IgD-negative memory B cell (primary cell): ENCODE results near the gene IRF3. TPM values are rescaled to one million over a fixed set of nuclear protein-coding genes. Genes with fewer than 3 reads are reported as not detected.

Source experiments
- H3K27ac Mint-ChIP-seq, 3 donors: one replicate each; pipeline ENCODE4 v1.8.0; 2020 to 2022; ENCODE audit warnings: mild to moderate bottlenecking in 3 of 3, mixed read lengths in 3 of 3, moderate library complexity in 1 of 3
- H3K27me3 Mint-ChIP-seq: one replicate; pipeline ENCODE4 v1.8.0; 2021; ENCODE audit warnings: mixed read lengths
- H3K36me3 Mint-ChIP-seq: one replicate; pipeline ENCODE4 v1.8.0; 2020; ENCODE audit warnings: mild to moderate bottlenecking, mixed read lengths
- H3K4me1 Mint-ChIP-seq, 3 donors: one replicate each; pipeline ENCODE4 v1.8.0; 2020 to 2022; ENCODE audit warnings: mixed read lengths in 3 of 3, mild to moderate bottlenecking in 1 of 3
- H3K4me3 Mint-ChIP-seq, 4 donors: one replicate each; pipeline ENCODE4 v1.8.0; 2020 to 2022; ENCODE audit warnings: mild to moderate bottlenecking in 4 of 4, mixed read lengths in 4 of 4, moderate library complexity in 3 of 4
- H3K9me3 Mint-ChIP-seq, 3 donors: one replicate each; pipeline ENCODE4 v1.8.0; 2020 to 2021; ENCODE audit warnings: mixed read lengths in 3 of 3, mild to moderate bottlenecking in 1 of 3
- polyA plus RNA-seq: library from polyadenylated mRNA; unstranded; fragments of 300-500 nt; fragmentation: Illumina TruSeq; gene quantifications from one replicate; pipeline ENCODE4 v1.2.3, GENCODE V29; 2021

IRF3 gene
- polyA plus RNA-seq, 1 donor from 2014 or later, result 66.0 TPM

DNA sequence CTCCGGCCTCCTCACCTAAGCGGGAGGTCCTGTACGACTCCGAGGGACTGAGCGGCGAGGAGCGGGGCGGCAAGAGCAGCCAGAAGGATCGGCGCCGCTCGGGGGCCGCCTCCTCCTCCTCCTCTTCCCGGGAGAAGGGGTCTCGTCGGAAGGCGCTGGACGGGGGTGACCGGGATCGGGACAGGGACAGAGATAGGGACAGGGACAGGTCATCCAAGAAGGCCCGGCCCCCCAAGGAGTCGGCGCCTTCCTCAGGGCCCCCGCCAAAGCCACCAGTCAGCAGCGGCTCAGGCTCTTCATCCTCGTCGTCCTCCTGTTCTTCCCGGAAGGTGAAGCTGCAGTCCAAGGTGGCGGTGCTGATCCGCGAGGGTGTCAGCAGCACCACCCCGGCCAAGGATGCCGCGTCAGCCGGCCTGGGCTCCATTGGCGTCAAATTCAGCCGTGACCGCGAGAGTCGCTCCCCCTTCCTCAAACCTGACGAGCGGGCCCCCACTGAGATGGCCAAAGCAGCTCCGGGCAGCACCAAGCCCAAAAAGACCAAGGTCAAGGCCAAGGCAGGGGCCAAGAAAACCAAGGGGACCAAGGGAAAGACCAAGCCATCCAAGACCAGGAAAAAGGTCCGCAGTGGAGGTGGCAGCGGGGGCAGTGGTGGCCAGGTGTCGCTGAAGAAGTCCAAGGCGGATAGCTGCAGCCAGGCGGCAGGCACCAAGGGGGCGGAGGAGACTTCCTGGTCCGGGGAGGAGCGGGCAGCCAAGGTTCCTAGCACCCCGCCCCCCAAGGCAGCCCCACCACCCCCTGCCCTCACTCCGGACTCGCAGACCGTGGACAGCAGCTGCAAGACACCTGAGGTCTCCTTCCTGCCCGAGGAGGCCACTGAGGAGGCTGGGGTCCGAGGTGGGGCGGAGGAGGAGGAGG lies 12.8 kb downstream of the IRF3 start:
- Mint-ChIP-seq H3K9me3 (no peaks in the 10 kb centered on the region), H3K27ac (no peak overlapping the region), H3K36me3 (no peaks in the 10 kb centered on the region), H3K27me3 (no peaks in the 10 kb centered on the region), H3K4me3 (no peak overlapping the region), H3K4me1 (no peaks in the 10 kb centered on the region)

DNA sequence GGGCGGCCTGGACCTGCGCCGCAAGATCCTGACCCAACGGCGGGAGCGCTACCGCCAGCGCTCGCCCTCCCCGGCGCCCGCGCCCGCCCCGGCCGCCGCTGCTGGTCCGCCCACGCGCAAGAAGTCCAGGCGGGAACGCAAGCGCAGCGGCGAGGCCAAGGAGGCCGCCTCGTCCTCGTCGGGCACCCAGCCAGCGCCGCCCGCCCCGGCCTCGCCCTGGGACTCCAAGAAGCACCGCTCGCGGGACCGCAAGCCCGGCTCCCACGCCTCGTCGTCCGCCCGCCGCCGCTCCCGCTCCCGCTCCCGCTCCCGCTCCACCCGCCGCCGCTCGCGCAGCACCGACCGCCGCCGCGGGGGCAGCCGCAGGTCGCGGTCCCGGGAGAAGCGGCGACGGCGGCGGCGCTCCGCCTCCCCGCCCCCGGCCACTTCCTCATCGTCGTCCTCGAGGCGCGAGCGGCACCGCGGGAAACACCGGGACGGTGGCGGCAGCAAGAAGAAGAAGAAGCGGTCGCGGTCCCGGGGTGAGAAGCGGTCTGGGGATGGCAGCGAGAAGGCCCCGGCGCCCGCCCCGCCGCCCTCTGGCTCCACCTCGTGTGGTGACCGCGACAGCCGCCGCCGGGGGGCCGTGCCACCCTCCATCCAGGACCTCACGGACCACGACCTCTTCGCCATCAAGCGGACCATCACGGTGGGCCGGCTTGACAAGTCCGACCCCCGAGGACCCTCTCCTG lies 13.7 kb downstream of the IRF3 start:
- Mint-ChIP-seq H3K4me3 (no peak overlapping the region), H3K27ac (no peak overlapping the region), H3K36me3 (peaks cover 3% of the 10 kb centered on the region), H3K27me3 (no peaks in the 10 kb centered on the region), H3K9me3 (no peaks in the 10 kb centered on the region), H3K4me1 (no peaks in the 10 kb centered on the region)

DNA sequence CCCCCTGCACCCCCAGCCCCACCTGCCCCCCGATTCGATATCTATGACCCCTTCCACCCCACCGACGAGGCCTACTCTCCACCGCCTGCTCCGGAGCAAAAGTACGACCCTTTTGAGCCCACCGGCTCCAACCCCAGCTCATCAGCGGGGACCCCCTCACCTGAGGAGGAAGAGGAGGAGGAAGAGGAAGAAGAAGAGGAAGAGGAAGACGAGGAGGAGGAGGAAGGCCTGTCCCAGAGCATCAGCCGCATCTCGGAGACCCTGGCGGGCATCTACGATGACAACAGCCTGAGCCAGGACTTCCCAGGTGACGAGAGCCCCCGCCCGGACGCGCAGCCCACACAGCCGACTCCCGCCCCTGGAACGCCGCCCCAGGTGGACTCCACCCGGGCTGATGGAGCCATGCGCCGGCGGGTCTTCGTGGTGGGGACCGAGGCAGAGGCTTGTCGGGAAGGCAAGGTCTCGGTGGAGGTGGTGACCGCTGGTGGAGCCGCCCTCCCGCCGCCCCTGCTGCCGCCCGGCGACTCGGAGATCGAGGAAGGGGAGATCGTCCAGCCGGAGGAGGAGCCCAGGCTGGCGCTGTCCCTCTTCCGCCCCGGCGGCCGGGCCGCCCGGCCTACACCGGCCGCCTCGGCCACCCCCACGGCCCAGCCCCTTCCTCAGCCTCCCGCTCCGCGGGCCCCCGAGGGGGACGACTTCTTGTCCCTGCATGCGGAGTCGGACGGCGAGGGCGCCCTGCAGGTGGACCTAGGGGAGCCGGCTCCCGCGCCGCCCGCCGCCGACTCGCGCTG lies 14.4 kb downstream of the IRF3 start:
- Mint-ChIP-seq H3K36me3 (peaks cover 5% of the 10 kb centered on the region), H3K27ac (no peak overlapping the region), H3K9me3 (no peaks in the 10 kb centered on the region), H3K4me3 (no peak overlapping the region), H3K27me3 (no peaks in the 10 kb centered on the region), H3K4me1 (no peaks in the 10 kb centered on the region)

DNA sequence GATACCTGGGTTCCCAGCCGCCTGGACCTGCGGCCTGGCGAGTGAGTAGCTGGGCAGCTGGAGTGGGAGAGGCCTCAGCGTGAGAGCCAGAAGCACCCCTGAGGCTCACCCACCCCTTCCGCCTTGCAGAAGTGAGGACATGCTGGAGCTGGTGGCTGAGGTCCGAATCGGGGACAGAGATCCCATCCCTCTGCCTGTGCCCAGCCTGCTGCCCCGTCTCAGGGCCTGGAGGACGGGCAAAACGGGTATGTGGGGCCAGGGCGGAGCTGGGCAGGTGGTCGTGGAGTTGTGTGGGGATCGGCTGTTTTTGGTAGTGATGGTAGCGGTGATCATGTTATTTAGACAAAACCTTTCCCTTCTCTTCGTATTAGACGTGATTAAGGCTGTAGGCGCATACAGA lies 19.1 kb downstream of the IRF3 start:
- Mint-ChIP-seq H3K27me3 (no peaks in the 10 kb centered on the region), H3K4me1 (peaks cover 11 to 23% (median 15%) of the 10 kb centered on the region in 3 donors), H3K9me3 (no peaks in the 10 kb centered on the region), H3K4me3 (peak overlapping the region in 1 of 4 donors; percentile 35), H3K36me3 (peaks cover 5% of the 10 kb centered on the region), H3K27ac (no peak overlapping the region)

DNA sequence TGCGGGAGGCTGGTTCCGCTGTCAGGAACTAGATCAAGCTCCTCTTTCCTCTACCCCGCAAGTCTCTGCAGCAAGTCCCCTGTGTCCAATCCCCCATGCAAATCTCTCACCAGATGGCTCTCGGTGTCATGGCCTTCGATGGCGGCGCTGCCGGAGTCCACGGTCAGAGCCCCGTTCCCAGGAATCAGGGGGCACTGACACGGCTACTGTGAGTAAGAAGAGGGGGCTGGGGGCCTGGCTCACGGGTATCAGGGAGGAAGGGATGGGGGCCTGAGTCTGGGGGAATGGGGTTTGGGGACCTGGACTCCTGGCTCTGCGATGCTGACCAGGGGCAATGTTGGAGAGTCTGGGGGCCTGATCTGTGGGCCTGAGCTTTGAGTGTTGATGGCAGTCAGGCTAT lies 19.7 kb downstream of the IRF3 start:
- Mint-ChIP-seq H3K4me1 (peaks cover 11 to 24% (median 15%) of the 10 kb centered on the region in 3 donors), H3K36me3 (peaks cover 5% of the 10 kb centered on the region), H3K9me3 (no peaks in the 10 kb centered on the region), H3K27me3 (no peaks in the 10 kb centered on the region), H3K27ac (peak overlapping the region in 1 of 3 donors; percentile 51), H3K4me3 (no peak overlapping the region)

DNA sequence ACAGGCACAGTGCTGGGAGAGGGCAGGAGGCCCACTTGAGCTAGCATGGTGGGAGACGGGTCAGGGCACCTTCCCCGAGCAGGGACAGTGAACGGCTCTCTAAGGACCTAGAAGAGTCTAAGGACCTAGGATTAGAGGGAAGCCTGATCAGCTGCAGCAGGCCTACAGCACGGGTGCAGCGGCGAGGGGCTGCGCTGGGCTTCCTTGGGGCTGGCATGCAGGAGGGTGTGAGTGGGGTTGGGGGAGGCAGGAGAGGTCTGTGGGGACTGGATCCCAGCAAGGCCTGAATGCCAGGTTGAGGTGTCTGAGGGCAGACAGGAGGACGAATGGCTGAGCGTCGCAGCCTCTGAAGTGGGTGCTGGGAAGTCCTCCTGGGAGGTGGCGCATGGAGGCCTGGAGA lies 20.1 kb downstream of the IRF3 start:
- Mint-ChIP-seq H3K27ac (no peak overlapping the region), H3K36me3 (peaks cover 5% of the 10 kb centered on the region), H3K4me1 (peaks cover 11 to 27% (median 15%) of the 10 kb centered on the region in 3 donors), H3K27me3 (no peaks in the 10 kb centered on the region), H3K9me3 (no peaks in the 10 kb centered on the region), H3K4me3 (peak overlapping the region in 1 of 4 donors; percentile 38)

DNA sequence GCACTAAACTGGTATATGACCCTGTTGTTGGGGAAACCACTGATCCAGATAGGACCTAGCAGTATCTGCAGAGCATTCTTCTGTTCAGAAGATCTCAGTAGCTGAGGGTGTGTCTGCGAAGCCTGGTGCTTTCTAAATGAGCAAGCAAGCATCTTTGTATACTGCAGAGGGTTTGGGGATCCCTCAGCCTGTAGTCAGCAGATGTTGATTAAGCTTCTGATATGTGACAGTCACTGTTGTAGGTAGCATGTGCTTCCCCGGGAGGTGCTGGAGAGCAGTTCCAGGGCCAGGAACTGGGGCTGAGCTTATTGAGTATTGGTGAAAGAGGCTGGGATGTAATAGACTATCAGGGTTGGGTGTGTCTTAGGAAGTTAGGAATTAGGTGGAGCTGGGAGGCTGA lies 22.2 kb downstream of the IRF3 start:
- H3K27ac Mint-ChIP-seq, result peak overlapping the region in 2 of 3 donors; percentile 19 to 99
- H3K9me3 Mint-ChIP-seq, result no peaks in the 10 kb centered on the region
- peaks cover 5% of the 10 kb centered on the region for H3K36me3 Mint-ChIP-seq
- H3K4me3 Mint-ChIP-seq, result peak overlapping the region in 3 of 4 donors; percentile 87 to 98 (median 90)
- no peaks in the 10 kb centered on the region for H3K27me3 Mint-ChIP-seq
- H3K4me1 Mint-ChIP-seq, result peaks cover 16 to 33% (median 18%) of the 10 kb centered on the region in 3 donors

DNA sequence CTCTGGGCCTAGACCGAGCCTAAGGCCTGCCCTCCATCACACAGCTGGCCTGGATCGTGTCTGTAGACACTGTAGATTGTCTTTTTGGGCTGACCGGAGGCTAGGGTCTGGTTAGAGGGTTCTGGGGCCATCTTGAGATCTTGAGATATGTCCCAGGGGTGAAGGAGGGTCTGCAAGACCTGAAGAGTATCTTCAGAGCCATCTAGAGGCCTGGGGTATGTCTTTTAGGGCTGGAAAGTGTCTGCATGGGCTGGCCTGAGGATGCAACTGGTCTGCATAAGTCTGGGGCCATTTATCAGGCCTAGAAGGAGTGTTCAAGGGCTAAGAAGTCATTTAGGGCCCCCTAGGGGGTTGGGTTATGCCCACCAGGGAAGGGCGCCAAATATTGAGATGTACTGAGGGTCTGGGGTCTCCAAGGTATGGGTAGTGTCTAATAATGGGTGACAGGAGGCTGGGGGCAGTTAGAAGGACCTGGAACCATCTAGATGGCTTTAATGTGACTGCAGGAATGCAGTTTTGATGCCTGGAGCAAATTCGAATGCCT lies 23.1 kb downstream of the IRF3 start:
- Mint-ChIP-seq H3K4me3 (peak overlapping the region; percentile 87 to 99 (median 94)), H3K9me3 (no peaks in the 10 kb centered on the region), H3K36me3 (peaks cover 5% of the 10 kb centered on the region), H3K27ac (peak overlapping the region; percentile 88 to 99 (median 98)), H3K27me3 (peaks cover 2% of the 10 kb centered on the region), H3K4me1 (peaks cover 16 to 38% (median 23%) of the 10 kb centered on the region in 3 donors)

DNA sequence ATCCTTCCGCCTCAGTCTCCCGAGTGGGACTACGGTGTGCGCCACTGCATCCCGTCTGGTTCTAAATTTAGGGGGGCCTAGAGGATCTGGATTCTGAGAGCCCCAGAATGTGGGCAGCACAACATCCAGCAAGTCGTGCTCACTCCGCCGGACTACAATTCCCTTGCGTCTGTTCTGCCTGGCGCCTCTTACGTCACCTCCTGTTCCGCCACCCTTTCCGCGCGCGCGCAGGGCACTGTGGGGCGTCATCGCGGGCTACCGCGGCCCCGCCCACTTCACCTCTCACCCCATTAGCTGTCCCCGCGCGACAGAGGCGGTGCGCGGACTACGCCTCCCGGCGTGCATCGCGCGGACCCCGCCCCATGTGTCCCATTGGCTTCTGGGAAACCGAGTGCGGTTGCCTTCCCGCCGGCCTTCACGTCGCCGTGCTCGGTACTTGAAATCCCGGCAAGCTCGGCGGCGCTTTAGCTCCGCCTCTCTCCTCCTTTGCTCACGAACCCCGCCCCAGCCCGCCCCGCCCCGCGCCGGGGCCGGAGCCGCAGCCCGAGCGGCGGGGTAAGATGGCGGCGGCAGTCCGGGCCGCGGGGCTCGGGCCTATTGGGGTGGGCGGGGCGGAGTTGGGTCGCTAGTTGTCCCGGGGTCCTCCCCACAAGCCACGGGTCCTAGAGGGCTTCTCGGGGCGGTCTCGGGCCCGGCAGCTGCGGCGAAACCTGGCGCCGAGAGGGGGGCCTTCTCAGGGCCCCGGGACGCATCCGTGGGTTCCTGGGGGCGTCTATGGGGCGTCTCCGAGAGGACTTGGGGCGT lies 23.8 kb downstream of the IRF3 start, which contains the start of gene SCAF1:
SCAF1 (plus strand) TSS at position 522 of the 804 bp plus-strand sequence. CDS start 2,818 bp downstream, outside the sequence.
- Mint-ChIP-seq H3K27me3 (peaks cover 2% of the 10 kb centered on the region), H3K4me3 (peak within 1 kb of the TSS; percentile 87 to 99 (median 94)), H3K4me1 (peaks cover 16 to 38% (median 25%) of the 10 kb centered on the region in 3 donors), H3K27ac (peak within 1 kb of the TSS; percentile 88 to 99 (median 98)), H3K9me3 (no peaks in the 10 kb centered on the region), H3K36me3 (peaks cover 1% of the 10 kb centered on the region)

DNA sequence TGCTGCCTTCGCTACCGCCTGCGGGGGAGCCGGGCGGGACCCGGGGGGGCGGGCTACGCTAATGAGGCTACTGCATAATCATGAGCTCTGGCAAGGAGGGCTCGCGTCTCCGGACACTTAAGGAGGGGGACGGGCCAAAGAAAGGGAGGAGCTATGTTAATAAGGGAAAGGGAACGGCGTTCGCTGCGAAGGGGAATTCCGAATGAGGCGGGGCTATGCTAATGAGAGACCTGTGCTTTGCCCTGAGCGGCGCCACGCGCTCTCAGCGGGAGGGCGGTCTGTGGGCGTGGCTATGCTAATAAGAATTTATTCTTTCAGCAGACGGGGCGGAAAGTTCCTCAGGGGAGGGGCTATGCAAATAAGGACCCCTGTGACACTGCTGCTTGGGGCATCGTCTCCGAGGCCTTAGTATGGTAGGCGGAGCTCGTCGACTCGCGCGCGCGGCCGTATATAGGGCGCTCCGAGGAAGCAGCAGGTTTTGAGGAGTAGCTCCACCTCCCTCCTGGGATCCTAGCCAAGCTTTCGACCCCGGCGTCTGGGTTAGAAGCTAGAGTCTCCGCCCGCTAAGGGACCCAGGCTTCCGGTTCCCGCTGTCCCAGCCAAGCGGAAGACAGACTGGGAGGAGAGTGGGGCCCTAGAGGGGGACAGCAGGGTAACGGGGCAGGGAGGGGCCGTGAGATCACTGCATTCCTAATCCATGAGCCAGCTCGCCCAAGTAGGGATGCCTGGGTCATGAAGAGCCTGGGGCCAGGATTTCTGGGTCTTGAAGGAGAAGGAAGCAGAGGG lies 25.4 kb downstream of the IRF3 start, which contains the start of gene RRAS:
RRAS (minus strand) TSS at position 31 of the 786 bp plus-strand sequence. CDS start 45 bp downstream, outside the sequence.
- Mint-ChIP-seq H3K36me3 (no peaks in the 10 kb centered on the region), H3K9me3 (no peaks in the 10 kb centered on the region), H3K27ac (peak within 1 kb of the TSS; percentile 88 to 99 (median 98)), H3K4me1 (peaks cover 16 to 38% (median 27%) of the 10 kb centered on the region in 3 donors), H3K27me3 (peaks cover 2% of the 10 kb centered on the region), H3K4me3 (peak within 1 kb of the TSS; percentile 87 to 99 (median 94))

DNA sequence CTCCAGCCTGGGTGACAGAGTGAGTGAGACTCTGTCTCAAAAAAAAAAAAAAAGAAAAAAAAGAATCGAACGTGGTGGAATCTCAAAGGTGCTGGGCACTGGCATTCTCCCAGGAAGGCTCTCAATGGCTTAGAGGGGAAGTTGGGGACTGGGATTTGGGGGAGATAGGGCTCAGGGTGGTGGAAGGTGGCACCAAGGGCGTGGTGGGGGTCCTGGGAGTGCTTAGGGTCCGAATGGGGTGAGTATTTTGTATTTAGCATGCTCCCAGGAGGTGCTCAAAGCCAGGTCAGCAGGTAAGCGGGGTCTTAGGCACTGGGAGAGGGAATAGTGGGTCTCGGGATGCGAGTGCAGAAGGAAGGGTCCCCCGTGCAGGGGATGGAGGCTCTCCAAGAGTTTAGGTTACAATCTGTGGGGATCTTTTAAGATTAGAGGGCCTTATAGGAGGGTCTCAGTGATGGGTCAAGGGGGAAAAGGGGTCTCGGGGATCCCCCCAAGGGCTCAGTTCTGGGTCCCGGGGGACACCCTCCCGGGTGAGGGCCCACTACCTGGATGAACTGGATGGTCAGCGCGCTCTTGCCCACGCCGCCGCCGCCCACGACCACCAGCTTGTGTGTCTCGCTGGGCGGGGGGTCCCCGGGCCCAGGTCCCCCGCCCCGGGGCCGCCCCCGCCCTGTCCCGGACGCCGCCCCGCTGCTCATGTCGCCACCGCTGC lies 26.1 kb downstream of the IRF3 start:
- H3K36me3 Mint-ChIP-seq, result no peaks in the 10 kb centered on the region
- peak overlapping the region in 2 of 3 donors; percentile 88 to 98 for H3K27ac Mint-ChIP-seq
- peaks cover 16 to 38% (median 29%) of the 10 kb centered on the region in 3 donors for H3K4me1 Mint-ChIP-seq
- no peaks in the 10 kb centered on the region for H3K9me3 Mint-ChIP-seq
- H3K4me3 Mint-ChIP-seq, result peak overlapping the region; percentile 87 to 99 (median 94)
- H3K27me3 Mint-ChIP-seq, result peaks cover 2% of the 10 kb centered on the region
